ENCODE data around the gene PLB1. TPM values are rescaled to one million over a fixed set of nuclear protein-coding genes. Genes with fewer than 3 reads are reported as not detected.

PLB1 gene
- polyA plus RNA-seq, 2 of the 4 experiments (the other 2 are of a cell fraction), result 0.26 to 1.4 TPM

DNA sequence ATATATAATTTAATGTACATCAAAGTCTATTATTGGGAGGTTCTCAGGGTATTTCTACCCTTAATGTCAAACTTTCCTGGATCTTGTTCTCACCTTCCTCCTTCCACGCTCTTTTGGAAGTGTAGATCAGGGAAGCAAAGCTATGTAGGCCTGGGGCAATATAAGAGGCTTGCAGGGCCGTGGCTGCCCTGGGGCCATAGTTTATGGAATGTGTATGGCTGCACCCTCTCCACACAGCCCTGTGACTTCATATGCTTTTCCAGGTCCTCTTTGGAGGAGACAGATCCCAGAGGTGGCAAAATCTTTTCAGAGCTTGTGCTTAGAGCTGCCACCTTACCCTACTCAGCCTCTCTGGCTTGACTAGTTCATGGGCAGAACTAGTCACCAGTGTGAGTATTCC lies 82.9 kb downstream of the PLB1 start:
- Histone ChIP-seq H3K4me1 (peaks cover 15% of the 10 kb centered on the region), H3K4me3 (no peak overlapping the region), H3K4me2 (no peak overlapping the region), H3K27ac (peak overlapping the region; percentile 30 to 52; a peak in 4 of 6 replicates), H3K9me3 (no peaks in the 10 kb centered on the region)
- ChIA-PET CTCF (interaction anchor here (0.6 to 11.9 kb wide), 7 partner anchors 11 to 896 kb away, joined by 3 to 155 read pairs (median 3); partner anchors contain the start of gene PPP1CB), POLR2A (no interaction called here)
- no peak for TF ChIP-seq GATA3 (IDR thresholded peaks at IDR 0.05; ENCODE audit: borderline replicate concordance)
- TF ChIP-seq RAD21 (conservative IDR thresholded peaks at IDR 0.05 in 1 of 2, IDR thresholded peaks at IDR 0.05 in 1 of 2), result no peak
- TF ChIP-seq SMC3 (IDR thresholded peaks at IDR 0.05), result no peak
- TF ChIP-seq JUN (IDR thresholded peaks at IDR 0.05), result no peak
- TF ChIP-seq EP300 (IDR thresholded peaks at IDR 0.05), result no peak
- no peak for TF ChIP-seq MAZ (IDR thresholded peaks at IDR 0.05; ENCODE audit: borderline replicate concordance, low read depth, low read length)
- TF ChIP-seq POLR2AphosphoS2 (conservative IDR thresholded peaks at IDR 0.05; ENCODE audit: low read length), result no peak
- TF ChIP-seq, protein P1, sequence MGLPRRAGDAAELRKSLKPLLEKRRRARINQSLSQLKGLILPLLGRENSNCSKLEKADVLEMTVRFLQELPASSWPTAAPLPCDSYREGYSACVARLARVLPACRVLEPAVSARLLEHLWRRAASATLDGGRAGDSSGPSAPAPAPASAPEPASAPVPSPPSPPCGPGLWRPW (IDR thresholded peaks at IDR 0.05), result no peak
- TF ChIP-seq FOSL2 (IDR thresholded peaks at IDR 0.05), result no peak
- no peak for TF ChIP-seq FOSL2 (CRISPR knock-in tag; IDR thresholded peaks at IDR 0.05)
- TF ChIP-seq RNF2 (IDR thresholded peaks at IDR 0.05; ENCODE audit: borderline replicate concordance, low read depth), result no peak
- no peak for DNase-seq (ENCODE audit: low read depth in 1 of 2, low spot score in 1 of 2)
- ATAC-seq, result no peak
- 69% methylated on average over 2 of the region's 2 CpGs for WGBS (ENCODE audit: missing lambda C conversion rate)
- FAIRE-seq, result no peak

DNA sequence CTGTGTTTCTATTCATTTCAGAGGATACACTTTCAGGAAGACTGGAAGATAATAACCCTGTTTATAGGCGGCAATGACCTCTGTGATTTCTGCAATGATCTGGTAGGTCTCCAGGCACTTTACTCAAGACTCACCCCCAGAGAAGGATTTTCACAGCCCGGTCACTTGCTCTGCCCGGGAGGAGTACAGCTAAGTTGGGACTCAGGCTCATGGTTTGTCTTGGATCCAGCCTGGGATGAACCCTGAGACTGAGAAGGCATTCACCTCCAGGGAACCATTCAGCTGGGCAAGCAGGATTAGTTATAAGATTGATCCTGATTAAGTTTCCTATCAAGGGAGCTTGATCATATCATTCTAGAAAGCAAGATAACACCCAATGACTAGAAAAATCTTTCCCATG lies 83.7 kb downstream of the PLB1 start:
- Histone ChIP-seq H3K4me3 (no peak overlapping the region), H3K4me1 (peaks cover 21% of the 10 kb centered on the region), H3K9me3 (no peaks in the 10 kb centered on the region), H3K4me2 (no peak overlapping the region), H3K27ac (peak overlapping the region; percentile 30 to 52; a peak in 5 of 6 replicates)
- TF ChIP-seq FOSL2 (IDR thresholded peaks at IDR 0.05) (no peak), FOSL2 (CRISPR knock-in tag; IDR thresholded peaks at IDR 0.05) (no peak), HEYL (CRISPR knock-in tag; IDR thresholded peaks at IDR 0.05) (no peak), EHF (CRISPR knock-in tag; IDR thresholded peaks at IDR 0.05) (no peak), RARB (CRISPR knock-in tag; IDR thresholded peaks at IDR 0.05) (no peak), EHMT2 (IDR thresholded peaks at IDR 0.05; ENCODE audit: low read depth) (no peak), CBX8 (IDR thresholded peaks at IDR 0.05) (no peak), RFX5 (IDR thresholded peaks at IDR 0.05) (no peak), CBX2 (IDR thresholded peaks at IDR 0.05; ENCODE audit: borderline replicate concordance, low read depth) (no peak), PBX3 (IDR thresholded peaks at IDR 0.05) (no peak), CTCF (IDR thresholded peaks at IDR 0.05) (no peak)
- ATAC-seq (no peak), FAIRE-seq (no peak), DNase-seq (ENCODE audit: low read depth in 1 of 2, low spot score in 1 of 2) (no peak)
- ChIA-PET POLR2A (interaction anchor here (0.6 kb wide), 1 partner anchor 172 kb away, joined by 3 read pairs; the partner anchor contains the start of gene PPP1CB), CTCF (interaction anchor here (0.6 to 11.9 kb wide), 6 partner anchors 9 to 895 kb away, joined by 3 to 155 read pairs (median 4); no protein-coding TSS in a partner anchor)
- WGBS (ENCODE audit: missing lambda C conversion rate), result 87% methylated on average over 3 of the region's 3 CpGs

DNA sequence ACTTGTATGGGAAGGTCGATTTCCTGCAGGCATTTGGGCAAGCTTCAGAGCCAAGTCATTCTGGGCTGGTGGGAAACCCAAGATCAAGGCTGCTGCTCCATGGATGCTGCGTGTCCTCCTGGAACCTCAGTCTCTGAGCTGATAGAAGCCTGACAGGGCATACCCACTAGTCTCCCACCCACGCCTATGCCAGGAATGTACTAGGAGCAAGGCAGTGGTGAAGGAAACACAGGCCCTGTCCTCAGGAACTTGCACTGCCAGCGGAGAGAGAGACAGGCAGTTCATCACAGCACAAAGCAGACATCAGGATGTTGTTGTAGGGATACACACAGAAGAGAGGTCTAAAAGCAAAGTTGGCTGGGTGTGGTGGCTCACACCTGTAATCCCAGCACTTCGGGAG lies 84.2 kb downstream of the PLB1 start:
- ChIA-PET CTCF (interaction anchor here (1.3 to 11.9 kb wide), 4 partner anchors 9 to 19 kb away, joined by 4 to 155 read pairs (median 34); no protein-coding TSS in a partner anchor), POLR2A (no interaction called here)
- H3K4me3 ChIP-seq, result no peak overlapping the region
- H3K9me3 ChIP-seq, result no peaks in the 10 kb centered on the region
- WGBS (ENCODE audit: missing lambda C conversion rate), result 81% methylated on average over 5 of the region's 5 CpGs
- peak overlapping the region; percentile 30 to 52; a peak in 5 of 6 replicates for H3K27ac ChIP-seq
- TF ChIP-seq ZFP36 (IDR thresholded peaks at IDR 0.05; ENCODE audit: borderline replicate concordance, partially characterized antibody) (no peak), SREBF2 (IDR thresholded peaks at IDR 0.05) (no peak), MAZ (IDR thresholded peaks at IDR 0.05; ENCODE audit: borderline replicate concordance, low read depth, low read length) (no peak), CEBPB (IDR thresholded peaks at IDR 0.05) (no peak), MYC (IDR thresholded peaks at IDR 0.05; ENCODE audit: borderline replicate concordance, low read length) (no peak), RCOR1 (IDR thresholded peaks at IDR 0.05; ENCODE audit: low read depth, low read length) (no peak), MAFK (IDR thresholded peaks at IDR 0.05; ENCODE audit: partially characterized antibody) (no peak), HOXA7 (CRISPR knock-in tag; IDR thresholded peaks at IDR 0.05) (no peak), GATA3 (IDR thresholded peaks at IDR 0.05; ENCODE audit: borderline replicate concordance) (no peak), PHF8 (IDR thresholded peaks at IDR 0.05; ENCODE audit: borderline replicate concordance, low read depth) (no peak), KDM5A (IDR thresholded peaks at IDR 0.05) (no peak), RARB (CRISPR knock-in tag; IDR thresholded peaks at IDR 0.05) (no peak), JUN (IDR thresholded peaks at IDR 0.05) (no peak), TFCP2L1 (CRISPR knock-in tag; IDR thresholded peaks at IDR 0.05) (no peak), NPAS2 (CRISPR knock-in tag; IDR thresholded peaks at IDR 0.05; ENCODE audit: borderline replicate concordance) (no peak)
- TF ChIP-seq, protein P1 (IDR thresholded peaks at IDR 0.05), result no peak
- no peak overlapping the region for H3K4me2 ChIP-seq
- no peak for FAIRE-seq
- ATAC-seq, result no peak
- DNase-seq (ENCODE audit: low read depth in 1 of 2, low spot score in 1 of 2), result no peak
- peaks cover 26% of the 10 kb centered on the region for H3K4me1 ChIP-seq

Data from A549 (cell line).